ENCODE data around the gene CBLN3.
"Not testable (repeated sequence)": the region's sequence is repeated elsewhere in the genome, so short reads cannot be mapped to it uniquely, and the experiment has no call there.

The CBLN3 gene

DNA sequence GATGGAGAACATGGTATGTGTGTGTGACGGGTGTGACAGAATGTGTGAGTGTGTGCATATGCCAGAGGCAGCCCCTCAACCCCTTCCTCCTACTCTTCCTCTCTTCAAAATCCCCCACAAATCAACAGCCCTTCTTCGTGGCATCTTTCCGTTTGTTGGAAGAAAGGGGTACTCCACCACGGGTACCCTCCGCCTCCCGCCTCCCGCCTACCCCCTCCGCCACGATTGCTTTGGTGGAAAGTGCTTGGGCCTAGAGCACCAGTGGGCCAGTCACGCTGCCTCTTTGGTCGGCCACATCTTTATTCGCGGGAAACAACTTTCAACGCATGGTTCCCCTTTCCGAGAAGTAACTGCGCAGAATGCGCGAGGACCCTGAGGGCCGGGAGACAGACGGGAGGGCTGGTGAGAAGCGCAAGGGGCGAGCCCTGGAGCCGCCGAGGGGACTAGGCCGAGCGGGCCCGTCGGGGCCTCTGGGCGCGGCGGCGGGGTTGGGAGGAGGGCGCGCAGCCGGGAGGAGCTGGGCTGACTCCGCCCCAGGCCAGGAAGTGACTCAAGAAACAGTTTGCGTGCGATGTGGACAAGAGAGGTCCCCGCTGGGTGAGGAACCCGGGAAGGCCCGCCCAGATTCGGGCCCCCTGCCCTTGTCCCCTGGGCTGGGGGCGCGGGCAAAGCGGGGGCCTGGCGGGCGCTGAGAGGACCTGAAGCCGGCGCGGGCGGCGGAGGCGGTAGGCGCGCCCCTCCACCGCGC is at the start of gene CBLN3, which contains the start of gene KHNYN:
Gene CBLN3 (minus strand): TSS at position 274 of the 748 bp plus-strand sequence. CDS start 614 bp downstream, outside the sequence.
Gene KHNYN (plus strand): TSS at position 560 of the 748 bp plus-strand sequence. CDS start 777 bp downstream, outside the sequence.
- DNase-seq: peak; percentile 24

DNA sequence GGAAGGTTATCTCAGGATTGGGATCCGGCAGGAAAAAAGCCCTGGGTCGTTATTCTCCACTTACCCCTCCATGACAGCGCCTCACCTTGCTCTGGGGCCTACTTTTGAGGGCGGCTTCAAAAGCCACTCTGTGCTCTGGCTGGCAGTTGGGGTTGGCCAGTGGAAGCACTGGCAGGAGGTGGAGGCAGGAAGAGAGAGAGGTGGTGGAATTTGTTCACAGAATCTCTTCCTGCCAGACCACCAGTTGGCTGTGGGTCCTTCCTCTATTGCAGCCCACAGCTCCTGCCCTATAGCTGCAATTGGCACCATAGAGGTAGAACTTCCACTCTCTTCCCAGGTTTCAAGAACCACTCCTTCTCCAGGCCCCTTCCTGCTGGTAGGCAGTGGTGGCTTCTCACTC is 45.8 kb upstream of the CBLN3 start:
- no peak for DNase-seq

- DNase-seq: no peak
Measured at GRCh38 chr14:24473211-24473610, 43.7 kb upstream of the CBLN3 start.

DNA sequence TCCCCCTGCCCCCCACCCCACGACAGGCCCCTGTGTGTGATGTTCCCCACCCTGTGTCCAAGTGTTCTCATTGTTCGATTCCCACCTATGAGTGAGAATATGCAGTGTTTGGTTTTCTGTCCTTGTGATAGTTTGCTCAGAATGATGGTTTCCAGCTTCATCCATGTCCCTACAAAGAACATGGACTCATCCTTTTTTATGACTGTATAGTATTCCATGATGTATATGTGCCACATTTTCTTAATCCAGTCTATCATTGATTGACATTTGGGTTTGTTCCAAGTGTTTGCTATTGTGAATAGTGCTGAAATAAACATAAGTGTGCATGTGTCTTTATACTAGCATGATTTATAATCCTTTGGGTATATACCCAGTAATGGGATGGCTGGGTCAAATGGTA is 41.0 kb upstream of the CBLN3 start:
- DNase-seq: not testable (repeated sequence)

DNA sequence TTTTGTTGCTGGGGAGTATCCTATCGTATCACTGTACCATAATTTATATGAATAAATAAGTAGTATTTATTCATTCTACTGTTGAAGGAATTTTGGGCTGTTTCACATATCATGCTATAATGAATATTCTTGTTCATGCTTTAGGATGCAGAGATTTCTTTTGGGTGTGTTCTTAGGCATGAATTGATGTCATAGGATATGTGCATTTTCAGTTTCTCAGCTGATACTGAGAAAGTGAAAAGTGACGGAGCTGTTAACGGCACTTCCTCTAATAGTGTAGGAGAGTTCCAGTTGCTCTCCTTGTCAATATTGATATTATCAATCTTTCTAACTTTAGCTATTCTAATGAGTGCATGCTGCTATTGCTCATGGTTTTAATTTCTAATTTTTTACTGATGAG is 36.3 kb upstream of the CBLN3 start:
- DNase-seq: no peak

DNA sequence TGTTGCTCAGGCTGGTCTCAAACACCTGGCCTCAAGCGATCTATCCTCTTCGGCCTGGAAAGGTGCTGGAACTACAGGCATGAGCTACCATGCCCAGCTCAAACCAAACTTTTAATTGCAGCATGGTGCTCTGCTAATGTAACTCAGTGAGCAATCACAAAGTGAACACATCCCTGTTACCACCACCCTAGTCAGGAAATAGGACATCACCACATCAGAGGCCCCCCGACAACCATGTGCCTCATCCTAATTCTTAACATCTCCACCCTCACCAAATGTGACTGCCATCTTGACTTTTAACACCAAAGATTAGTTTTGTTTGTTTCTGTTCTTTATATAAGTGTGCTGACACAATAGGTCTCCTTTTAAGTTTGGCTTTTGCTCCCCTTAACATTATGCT is 35.9 kb upstream of the CBLN3 start:
- DNase-seq: no peak

- DNase-seq: no peak
Measured at GRCh38 chr14:24463884-24464785, 34.7 kb upstream of the CBLN3 start.

DNA sequence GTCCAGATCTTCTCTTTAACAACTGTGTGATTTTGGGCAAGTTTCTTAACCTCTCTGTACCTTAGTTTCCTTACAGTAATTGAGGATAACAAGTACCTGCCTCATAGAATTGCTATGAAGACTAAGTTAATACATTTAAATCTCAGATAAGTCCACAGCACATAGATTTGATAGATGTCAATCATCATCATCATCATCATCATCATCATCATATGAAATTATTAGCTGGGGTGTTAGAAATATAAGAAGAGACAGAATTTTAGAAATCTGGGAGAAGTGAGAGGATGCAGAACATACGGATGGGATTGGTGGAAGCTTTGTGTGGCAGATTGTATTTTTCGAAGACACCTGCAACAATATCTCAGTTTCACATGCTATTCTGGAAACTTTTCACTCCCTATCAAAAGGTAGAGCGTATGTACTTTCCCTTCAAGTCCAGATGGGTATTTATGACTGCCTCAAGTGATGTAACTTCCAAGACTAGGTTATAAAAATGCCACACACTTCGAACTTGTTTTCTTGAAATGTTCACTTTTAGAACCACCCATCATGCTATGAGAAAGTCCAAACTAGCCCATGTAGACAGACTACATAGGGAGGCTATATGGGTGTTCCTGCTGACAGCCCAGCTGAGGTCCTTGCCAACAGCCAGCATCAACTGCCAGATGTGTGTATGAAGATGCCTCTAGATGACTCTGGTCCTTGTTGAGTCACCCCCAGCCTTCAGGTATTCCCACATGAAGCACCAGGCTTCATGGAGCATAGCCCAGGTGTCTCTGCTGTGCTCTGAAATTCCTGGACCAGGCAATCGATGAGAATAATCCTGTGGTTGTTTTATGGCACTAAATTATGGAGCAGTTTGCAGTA is 33.8 kb upstream of the CBLN3 start:
- DNase-seq: no peak

DNA sequence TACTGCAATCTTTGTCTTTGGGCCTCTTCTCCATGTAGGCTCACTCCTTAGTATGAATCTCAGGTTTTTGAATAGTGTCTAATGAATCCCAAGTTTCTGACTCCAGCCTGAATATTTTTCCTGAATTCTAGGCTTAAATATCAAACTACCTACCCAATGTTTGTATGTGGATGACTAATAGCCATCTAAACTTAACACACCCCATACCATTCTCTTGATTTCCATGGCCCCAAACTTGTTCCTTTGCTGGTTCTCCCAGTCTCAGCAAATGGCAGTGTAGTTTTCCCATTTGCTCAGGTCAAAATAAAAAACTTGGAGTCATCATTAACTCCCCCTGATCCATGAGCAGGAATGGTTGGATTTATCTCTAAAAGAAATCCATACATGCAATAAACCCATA is 31.9 kb upstream of the CBLN3 start:
- no peak for DNase-seq

GRCh38 chr14:24459331-24459730 is 29.9 kb upstream of the CBLN3 start:
- no peak for DNase-seq

DNA sequence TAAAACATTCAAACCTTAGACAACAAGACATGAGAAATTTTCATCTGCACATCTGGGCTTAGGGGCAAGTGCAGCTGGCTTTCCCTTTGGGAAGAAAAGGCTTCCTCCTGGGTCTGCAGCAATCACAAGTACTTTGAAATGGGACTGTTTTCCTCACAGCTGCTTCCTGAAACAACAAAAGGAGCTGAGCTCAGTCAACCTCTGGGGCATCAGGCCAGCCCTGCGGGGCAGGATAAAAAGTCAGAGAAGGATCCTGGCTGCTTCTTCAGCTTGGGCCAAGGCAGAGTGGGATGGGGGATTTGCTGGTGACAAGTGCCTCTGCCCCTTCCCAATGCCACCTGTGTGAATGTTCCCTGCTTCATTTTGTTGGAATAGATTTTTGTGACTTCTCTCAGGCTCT is 29.3 kb upstream of the CBLN3 start:
- DNase-seq: no peak

- no peak for DNase-seq
Measured at GRCh38 chr14:24456980-24457379, 27.5 kb upstream of the CBLN3 start.

DNA sequence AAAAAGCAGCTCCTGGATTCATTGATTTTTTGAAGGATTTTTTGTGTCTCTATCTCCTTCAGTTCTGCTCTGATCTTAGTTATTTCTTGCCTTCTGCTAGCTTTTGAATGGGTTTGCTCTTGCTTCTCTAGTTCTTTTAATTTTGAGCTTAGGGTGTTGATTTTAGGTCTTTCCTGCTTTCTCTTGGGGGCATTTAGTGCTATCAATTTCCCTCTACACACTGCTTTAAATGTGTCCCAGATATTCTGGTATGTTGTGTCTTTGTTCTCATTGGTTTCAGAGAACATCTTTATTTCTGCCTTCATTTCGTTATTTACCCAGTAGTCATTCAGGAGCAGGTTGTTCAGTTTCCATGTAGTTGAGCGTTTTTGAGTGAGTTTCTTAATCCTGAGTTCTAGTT is 21.4 kb upstream of the CBLN3 start:
- not testable (repeated sequence) for DNase-seq

- no peak for DNase-seq
Measured at GRCh38 chr14:24443053-24443665, 13.7 kb upstream of the CBLN3 start.

GRCh38 chr14:24442240-24443052 is 13.0 kb upstream of the CBLN3 start, which contains the start of gene SDR39U1:
TSS of gene SDR39U1 (minus strand) at chr14:24442776. CDS start at chr14:24442769, 7 bp downstream.
- DNase-seq: peak; percentile 98

GRCh38 chr14:24441904-24442239 is 12.4 kb upstream of the CBLN3 start:
- DNase-seq: no peak

DNA sequence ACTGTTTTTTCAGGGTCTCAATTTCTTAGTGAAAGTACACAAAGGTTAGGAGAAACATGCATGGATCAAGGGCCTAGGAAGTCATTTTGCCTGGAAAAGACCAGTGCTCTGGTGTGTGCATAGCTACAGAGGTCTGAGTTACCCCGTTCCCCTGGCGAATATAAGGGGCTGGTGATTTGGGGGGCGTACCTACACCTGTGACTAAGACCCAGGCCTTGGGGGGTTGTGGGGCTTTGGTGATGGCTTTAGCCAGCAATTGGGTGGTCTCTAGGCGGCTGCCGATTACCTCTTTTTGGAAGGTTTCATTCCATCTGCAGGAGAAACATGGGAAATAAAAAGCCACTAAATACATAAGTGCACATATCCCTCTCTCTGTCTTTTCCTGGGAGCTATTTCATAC is 12.0 kb upstream of the CBLN3 start:
- DNase-seq: no peak

GRCh38 chr14:24440606-24441399 is 11.3 kb upstream of the CBLN3 start:
- DNase-seq: no peak

- DNase-seq: no peak
Measured at GRCh38 chr14:24439830-24440605, 10.6 kb upstream of the CBLN3 start.

- no peak for DNase-seq
Measured at GRCh38 chr14:24439257-24439656, 9.8 kb upstream of the CBLN3 start.
